Measurements from ENCODE around the gene UFD1.

UFD1 gene

GRCh38 chr22:19519041-19519926, 40.3 kb upstream of the UFD1 start:
- no peak overlapping the region for H3K9ac ChIP-seq (ENCODE audit: insufficient read length)
- peaks cover 11% of the 10 kb centered on the region; the same call in 1 of the 2 replicates for H3K36me3 ChIP-seq (ENCODE audit: insufficient read depth, low read length)
- DNase-seq (ENCODE audit: low read depth, low spot score): no peak
- H3K4me3 ChIP-seq: no peak overlapping the region
- TF ChIP-seq FOXP2 (optimal IDR thresholded peaks at IDR 0.05; ENCODE audit: control extremely low read depth, extremely low read length, insufficient read depth) (no peak), EZH2 (IDR thresholded peaks at IDR 0.05) (no peak), POLR2AphosphoS5 (IDR thresholded peaks at IDR 0.05; ENCODE audit: borderline replicate concordance, low read depth, low read length) (no peak)
- H3K27ac ChIP-seq: no peak overlapping the region
- no peaks in the 10 kb centered on the region for H3K9me3 ChIP-seq (ENCODE audit: low read depth, low read length)

DNA sequence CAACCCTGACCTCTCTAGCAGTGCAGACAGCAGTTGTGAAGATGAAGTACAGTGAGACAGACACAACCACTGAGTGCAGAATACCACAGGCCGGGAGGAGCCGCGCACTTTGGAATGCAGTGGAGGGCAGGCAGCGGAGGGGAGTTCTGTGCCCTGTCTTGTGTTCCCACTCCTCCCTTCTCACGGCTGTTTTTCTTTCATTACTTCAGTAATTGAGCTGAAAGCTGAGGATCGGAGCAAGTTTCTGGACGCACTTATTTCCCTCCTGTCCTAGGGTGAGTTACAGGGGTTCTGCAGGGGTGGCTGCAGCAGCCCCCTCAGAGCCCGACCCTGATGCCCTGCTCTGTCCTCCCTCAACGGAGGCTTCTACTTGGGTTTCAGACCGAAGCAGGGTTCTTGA, 39.6 kb upstream of the UFD1 start:
- no peak overlapping the region for H3K27ac ChIP-seq
- no peak overlapping the region for H3K4me3 ChIP-seq
- H3K36me3 ChIP-seq (ENCODE audit: insufficient read depth, low read length): peaks cover 17% of the 10 kb centered on the region
- H3K9ac ChIP-seq (ENCODE audit: insufficient read length): no peak overlapping the region
- no peak for TF ChIP-seq POLR2AphosphoS5 (IDR thresholded peaks at IDR 0.05; ENCODE audit: borderline replicate concordance, low read depth, low read length)
- TF ChIP-seq FOXP2 (optimal IDR thresholded peaks at IDR 0.05; ENCODE audit: control extremely low read depth, extremely low read length, insufficient read depth): no peak
- no peak for TF ChIP-seq EZH2 (IDR thresholded peaks at IDR 0.05)
- DNase-seq (ENCODE audit: low read depth, low spot score): no peak
- H3K9me3 ChIP-seq (ENCODE audit: low read depth, low read length): no peaks in the 10 kb centered on the region

DNA sequence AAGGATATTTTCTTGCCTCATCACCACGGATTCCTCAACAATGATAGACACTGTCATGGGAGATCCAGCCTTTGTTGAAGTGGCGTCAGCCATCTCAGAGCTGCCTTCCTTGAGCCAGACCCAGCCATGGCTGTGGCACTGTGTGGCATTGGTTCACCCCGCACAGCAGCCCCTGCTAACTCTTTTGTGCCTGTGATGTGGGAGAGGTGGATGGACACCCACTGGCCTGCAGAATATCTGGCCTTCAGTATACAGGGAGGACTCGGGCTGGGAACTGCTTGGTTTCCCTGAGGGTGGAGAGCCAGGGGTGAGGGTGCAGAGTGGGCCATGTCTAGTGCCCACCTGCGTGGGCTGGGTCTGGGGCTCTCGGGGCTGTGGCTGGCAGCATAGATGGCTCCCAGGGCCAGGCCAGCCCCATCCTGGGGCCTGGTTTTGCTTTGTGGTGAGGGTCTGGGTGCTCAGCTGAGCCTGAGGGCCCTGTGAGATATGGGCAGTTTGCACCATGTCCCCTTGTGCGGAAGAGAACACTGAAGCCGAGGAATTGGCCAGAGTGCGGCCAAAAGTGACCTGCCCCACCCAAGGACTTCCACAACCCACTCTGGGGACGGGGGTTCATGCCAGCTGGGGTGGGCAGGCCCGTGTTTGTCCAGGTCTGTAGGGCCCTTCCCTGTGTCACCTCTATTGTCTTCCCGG, 39.1 kb upstream of the UFD1 start:
- TF ChIP-seq POLR2AphosphoS5 (IDR thresholded peaks at IDR 0.05; ENCODE audit: borderline replicate concordance, low read depth, low read length): no peak
- TF ChIP-seq FOXP2 (optimal IDR thresholded peaks at IDR 0.05; ENCODE audit: control extremely low read depth, extremely low read length, insufficient read depth): no peak
- TF ChIP-seq EZH2 (IDR thresholded peaks at IDR 0.05): no peak
- DNase-seq (ENCODE audit: low read depth, low spot score): no peak
- H3K4me3 ChIP-seq: no peak overlapping the region

DNA sequence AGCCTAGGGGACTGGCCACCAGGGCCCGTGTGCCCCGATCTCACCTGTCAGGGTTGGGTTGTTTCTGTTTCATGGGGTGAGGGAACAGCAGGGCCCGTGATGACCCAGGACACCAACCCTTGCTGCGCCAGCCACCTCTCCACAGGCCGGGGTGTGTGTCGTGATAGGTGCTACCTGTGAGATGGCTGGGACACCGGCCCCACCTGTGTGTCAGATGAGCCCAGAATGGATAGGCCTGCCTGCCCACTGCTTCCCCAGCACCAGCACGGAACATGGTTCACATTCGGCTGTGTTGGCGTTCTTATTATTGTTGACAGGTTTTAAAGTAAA, 38.1 kb upstream of the UFD1 start:
- peaks cover 32% of the 10 kb centered on the region for H3K36me3 ChIP-seq (ENCODE audit: insufficient read depth, low read length)
- DNase-seq (ENCODE audit: low read depth, low spot score): no peak
- H3K4me3 ChIP-seq: no peak overlapping the region
- no peak overlapping the region for H3K27ac ChIP-seq
- H3K9me3 ChIP-seq (ENCODE audit: low read depth, low read length): no peaks in the 10 kb centered on the region
- no peak overlapping the region for H3K9ac ChIP-seq (ENCODE audit: insufficient read length)
- TF ChIP-seq FOXP2 (optimal IDR thresholded peaks at IDR 0.05; ENCODE audit: control extremely low read depth, extremely low read length, insufficient read depth): no peak
- TF ChIP-seq EZH2 (IDR thresholded peaks at IDR 0.05): no peak
- TF ChIP-seq POLR2AphosphoS5 (IDR thresholded peaks at IDR 0.05; ENCODE audit: borderline replicate concordance, low read depth, low read length): no peak

More for the DNA sequence above, 39.1 kb upstream of the UFD1 start:
- H3K9ac ChIP-seq (ENCODE audit: insufficient read length): no peak overlapping the region
- no peak overlapping the region for H3K27ac ChIP-seq
- peaks cover 23% of the 10 kb centered on the region for H3K36me3 ChIP-seq (ENCODE audit: insufficient read depth, low read length)
- H3K9me3 ChIP-seq (ENCODE audit: low read depth, low read length): no peaks in the 10 kb centered on the region

DNA sequence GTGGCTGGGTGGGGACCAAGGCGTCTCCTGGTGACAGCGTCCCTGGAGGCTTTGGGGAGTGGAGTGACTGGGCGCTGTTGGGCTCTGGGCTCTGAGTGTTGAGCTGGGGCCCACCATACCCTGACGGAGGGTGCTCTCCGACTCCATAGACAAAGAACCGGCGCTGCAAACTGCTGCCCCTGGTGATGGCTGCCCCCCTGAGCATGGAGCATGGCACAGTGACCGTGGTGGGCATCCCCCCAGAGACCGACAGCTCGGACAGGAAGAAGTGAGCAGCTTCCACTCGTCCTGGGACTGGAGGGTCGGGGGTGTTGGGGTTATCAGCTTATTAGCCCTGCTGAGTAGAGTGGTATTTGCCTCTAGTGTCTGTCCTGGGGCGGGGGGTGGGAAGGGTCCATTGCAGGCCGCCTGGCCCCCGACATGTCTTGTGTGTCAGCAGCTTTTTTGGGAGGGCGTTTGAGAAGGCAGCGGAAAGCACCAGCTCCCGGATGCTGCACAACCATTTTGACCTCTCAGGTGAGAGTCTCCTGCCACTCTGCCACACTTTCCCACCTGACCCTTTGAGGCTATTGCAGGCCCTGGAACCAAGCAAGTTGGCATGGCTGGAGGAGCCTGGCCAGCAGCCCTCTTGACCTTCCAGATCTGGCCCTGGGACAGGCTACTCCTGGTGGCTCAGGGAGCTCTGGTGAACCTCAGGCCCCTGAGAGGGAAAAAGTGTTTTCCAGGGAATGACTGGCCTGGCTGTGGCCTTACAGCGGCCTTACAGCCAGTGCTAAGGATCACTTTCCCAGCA, 37.6 kb upstream of the UFD1 start:
- no peak overlapping the region for H3K4me3 ChIP-seq
- H3K9me3 ChIP-seq (ENCODE audit: low read depth, low read length): no peaks in the 10 kb centered on the region
- H3K36me3 ChIP-seq (ENCODE audit: insufficient read depth, low read length): peaks cover 38% of the 10 kb centered on the region
- H3K9ac ChIP-seq (ENCODE audit: insufficient read length): no peak overlapping the region
- no peak overlapping the region for H3K27ac ChIP-seq
- no peak for DNase-seq (ENCODE audit: low read depth, low spot score)
- TF ChIP-seq EZH2 (IDR thresholded peaks at IDR 0.05): no peak
- no peak for TF ChIP-seq FOXP2 (optimal IDR thresholded peaks at IDR 0.05; ENCODE audit: control extremely low read depth, extremely low read length, insufficient read depth)
- no peak for TF ChIP-seq POLR2AphosphoS5 (IDR thresholded peaks at IDR 0.05; ENCODE audit: borderline replicate concordance, low read depth, low read length)

DNA sequence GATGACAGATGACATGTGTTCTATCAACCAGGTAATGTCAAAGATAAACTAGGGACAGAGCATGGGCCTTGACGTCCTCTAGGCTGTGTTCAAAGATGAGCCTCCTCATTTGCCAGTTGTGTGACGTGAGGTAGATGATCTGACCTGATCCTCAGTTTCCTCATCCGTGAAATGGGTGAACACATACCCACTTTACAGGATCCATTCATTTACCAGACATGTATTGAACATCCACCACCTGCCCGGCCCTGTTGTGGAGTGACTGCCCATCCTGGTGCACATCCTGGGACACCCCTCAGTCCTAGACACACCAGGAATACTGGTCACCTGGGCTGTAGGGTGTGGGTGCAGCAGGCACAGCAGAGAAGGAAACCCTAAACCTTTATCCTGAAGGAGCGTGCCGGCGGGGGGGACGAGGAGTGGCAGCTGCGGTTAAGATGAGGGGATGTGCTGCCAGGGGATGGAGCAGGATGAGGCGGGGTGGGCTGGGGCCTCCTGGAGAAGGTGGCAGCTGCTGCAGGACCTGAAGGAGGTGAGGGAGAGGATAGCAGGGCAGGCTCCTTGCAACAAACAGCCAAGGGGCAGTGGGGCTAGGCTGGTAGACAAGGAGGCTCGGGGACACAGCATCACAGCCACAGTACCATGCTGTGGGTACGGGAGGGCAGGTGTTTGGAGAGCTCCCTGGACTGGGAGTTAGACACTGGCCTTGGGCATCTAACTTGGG, 36.8 kb upstream of the UFD1 start:
- Histone ChIP-seq H3K4me3 (no peak overlapping the region), H3K27ac (no peak overlapping the region), H3K9ac (ENCODE audit: insufficient read length) (no peak overlapping the region), H3K9me3 (ENCODE audit: low read depth, low read length) (no peaks in the 10 kb centered on the region), H3K36me3 (ENCODE audit: insufficient read depth, low read length) (peaks cover 39% of the 10 kb centered on the region)
- TF ChIP-seq EZH2 (IDR thresholded peaks at IDR 0.05) (no peak), POLR2AphosphoS5 (IDR thresholded peaks at IDR 0.05; ENCODE audit: borderline replicate concordance, low read depth, low read length) (no peak), FOXP2 (optimal IDR thresholded peaks at IDR 0.05; ENCODE audit: control extremely low read depth, extremely low read length, insufficient read depth) (no peak)
- DNase-seq (ENCODE audit: low read depth, low spot score): no peak

GRCh38 chr22:19514831-19515565, 36.0 kb upstream of the UFD1 start:
- no peak for TF ChIP-seq EZH2 (IDR thresholded peaks at IDR 0.05)
- no peak for TF ChIP-seq FOXP2 (optimal IDR thresholded peaks at IDR 0.05; ENCODE audit: control extremely low read depth, extremely low read length, insufficient read depth)
- TF ChIP-seq POLR2AphosphoS5 (IDR thresholded peaks at IDR 0.05; ENCODE audit: borderline replicate concordance, low read depth, low read length): no peak
- Histone ChIP-seq H3K9ac (ENCODE audit: insufficient read length) (no peak overlapping the region), H3K36me3 (ENCODE audit: insufficient read depth, low read length) (peaks cover 39% of the 10 kb centered on the region), H3K27ac (no peak overlapping the region), H3K4me3 (no peak overlapping the region), H3K9me3 (ENCODE audit: low read depth, low read length) (no peaks in the 10 kb centered on the region)
- DNase-seq (ENCODE audit: low read depth, low spot score): no peak
